ENCODE results near the gene ATP9B. TPM values are rescaled to one million over a fixed set of nuclear protein-coding genes. Genes with fewer than 3 reads are reported as not detected.
A peak's percentile ranks its signal among the peaks of the same experiment; 100 is the strongest.

The ATP9B gene
- total RNA-seq, 2 donors from 2014 or later, result 69.5 to 72.4 TPM

DNA sequence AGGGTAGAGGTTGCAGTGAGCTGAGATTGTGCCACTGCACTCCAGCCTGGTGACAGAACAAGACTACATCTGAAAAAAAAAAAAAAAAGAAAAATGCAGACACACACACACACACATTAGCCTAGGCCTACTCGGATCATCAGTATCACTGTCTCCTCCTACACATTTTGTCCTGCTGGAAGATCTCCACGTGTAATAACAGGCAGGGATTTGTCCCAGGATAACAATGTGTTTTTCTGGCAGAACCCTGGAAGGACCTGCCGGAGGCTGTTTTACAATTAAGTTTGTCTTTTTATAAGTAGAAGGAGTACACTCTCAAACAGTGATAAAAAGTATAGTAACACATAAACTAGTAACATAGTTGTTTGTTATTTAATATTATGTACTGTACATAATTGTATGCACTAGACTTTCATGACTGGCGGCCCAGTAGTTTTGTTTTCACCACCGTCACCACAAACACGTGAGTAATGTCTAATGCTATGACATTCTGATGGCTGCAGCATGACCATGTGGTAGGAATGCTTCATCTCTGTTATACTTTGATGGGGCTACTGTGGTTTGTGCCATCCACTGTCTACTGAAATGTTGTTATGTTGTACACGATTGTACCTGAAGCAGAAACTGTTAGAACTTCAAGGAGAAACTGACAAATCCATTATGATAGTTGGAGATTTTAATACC is 130.6 kb downstream of the ATP9B start:
- no peak for DNase-seq
- H3K4me3 Mint-ChIP-seq, result no peak overlapping the region
- H3K27me3 Mint-ChIP-seq, result no peaks in the 10 kb centered on the region
- H3K4me1 Mint-ChIP-seq, result peaks cover 5% of the 10 kb centered on the region
- ATAC-seq, result no peak
- H3K27ac Mint-ChIP-seq, result peak overlapping the region; percentile 1
- peaks cover 4% of the 10 kb centered on the region for H3K36me3 Mint-ChIP-seq (ENCODE audit: low read depth)
- no peaks in the 10 kb centered on the region for H3K9me3 ChIP-seq (ENCODE audit: control insufficient read depth, low read length, poor library complexity, severe bottlenecking)

DNA sequence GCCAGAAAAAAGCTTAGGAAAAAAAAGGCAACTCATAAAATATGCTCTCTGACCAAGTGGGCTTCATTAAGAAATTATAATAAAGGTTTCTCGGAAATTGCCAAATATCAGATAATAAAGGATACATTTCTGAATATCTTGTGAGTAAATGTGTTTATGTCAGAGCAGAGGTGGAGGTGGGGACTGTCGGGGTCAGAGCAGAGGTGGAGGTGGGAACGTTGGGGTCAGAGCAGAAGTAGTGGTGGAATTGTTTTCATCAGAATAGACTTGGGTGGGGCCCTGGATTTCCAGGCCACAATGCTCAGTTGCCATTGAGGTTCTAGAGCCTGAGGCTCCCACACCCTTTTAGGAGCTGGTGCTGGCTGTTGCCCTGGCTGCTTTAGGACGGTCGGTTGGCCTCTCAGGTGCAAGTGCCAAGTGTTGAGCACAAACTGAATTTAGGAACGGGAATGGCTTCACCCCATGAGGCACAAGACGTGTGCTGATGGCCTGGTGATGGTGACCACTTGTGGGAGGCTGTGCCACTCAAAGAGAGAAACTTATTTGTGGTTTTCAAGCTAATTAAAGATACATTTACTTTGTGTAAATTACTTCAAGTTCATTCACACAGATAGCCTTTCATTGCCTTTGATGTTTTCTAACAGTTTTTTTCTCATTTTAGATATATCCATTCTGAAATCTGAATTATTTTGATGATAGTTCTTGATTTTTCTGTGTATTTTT is 131.5 kb downstream of the ATP9B start:
- peaks cover 4% of the 10 kb centered on the region for H3K36me3 Mint-ChIP-seq (ENCODE audit: low read depth)
- no peaks in the 10 kb centered on the region for H3K27me3 Mint-ChIP-seq
- H3K9me3 ChIP-seq (ENCODE audit: control insufficient read depth, low read length, poor library complexity, severe bottlenecking), result no peaks in the 10 kb centered on the region
- peak overlapping the region; percentile 1 for H3K27ac Mint-ChIP-seq
- H3K4me3 Mint-ChIP-seq, result peak overlapping the region; percentile 42
- no peak for ATAC-seq
- peak in 1 of 3 donors; percentile 60 for DNase-seq
- H3K4me1 Mint-ChIP-seq, result peaks cover 5% of the 10 kb centered on the region

DNA sequence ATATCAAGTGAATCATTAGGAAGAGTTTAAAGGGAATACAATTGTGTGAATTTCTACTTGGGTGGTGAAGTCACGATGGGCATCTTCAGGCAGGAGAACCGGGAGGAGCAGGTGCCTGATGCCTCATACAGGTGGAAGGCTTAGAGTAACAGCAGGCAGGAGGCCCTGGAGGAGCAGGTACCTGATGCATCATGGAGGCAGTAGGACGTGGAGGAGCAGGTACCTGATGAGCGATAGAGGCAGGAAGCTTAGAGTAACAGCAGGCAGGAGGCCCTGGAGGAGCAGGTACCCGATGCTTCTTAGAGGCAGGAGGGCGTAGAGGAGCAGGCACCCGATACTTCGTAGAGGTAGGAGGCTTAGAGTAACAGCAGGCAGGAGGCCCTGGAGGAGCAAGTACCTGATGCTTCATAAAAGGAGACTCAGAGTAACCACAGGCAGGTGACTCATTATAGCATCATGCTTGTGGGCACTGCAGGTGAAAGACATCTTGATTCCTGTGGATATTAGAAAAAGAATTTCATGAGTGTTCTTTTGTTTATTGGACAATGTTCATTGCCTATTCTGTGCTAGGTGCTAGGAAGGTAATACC is 133.9 kb downstream of the ATP9B start:
- Mint-ChIP-seq H3K4me3 (no peak overlapping the region), H3K27me3 (no peaks in the 10 kb centered on the region), H3K27ac (no peak overlapping the region), H3K36me3 (ENCODE audit: low read depth) (peaks cover 6% of the 10 kb centered on the region), H3K4me1 (peaks cover 7% of the 10 kb centered on the region)
- DNase-seq (no peak), ATAC-seq (no peak)
- no peaks in the 10 kb centered on the region for H3K9me3 ChIP-seq (ENCODE audit: control insufficient read depth, low read length, poor library complexity, severe bottlenecking)

DNA sequence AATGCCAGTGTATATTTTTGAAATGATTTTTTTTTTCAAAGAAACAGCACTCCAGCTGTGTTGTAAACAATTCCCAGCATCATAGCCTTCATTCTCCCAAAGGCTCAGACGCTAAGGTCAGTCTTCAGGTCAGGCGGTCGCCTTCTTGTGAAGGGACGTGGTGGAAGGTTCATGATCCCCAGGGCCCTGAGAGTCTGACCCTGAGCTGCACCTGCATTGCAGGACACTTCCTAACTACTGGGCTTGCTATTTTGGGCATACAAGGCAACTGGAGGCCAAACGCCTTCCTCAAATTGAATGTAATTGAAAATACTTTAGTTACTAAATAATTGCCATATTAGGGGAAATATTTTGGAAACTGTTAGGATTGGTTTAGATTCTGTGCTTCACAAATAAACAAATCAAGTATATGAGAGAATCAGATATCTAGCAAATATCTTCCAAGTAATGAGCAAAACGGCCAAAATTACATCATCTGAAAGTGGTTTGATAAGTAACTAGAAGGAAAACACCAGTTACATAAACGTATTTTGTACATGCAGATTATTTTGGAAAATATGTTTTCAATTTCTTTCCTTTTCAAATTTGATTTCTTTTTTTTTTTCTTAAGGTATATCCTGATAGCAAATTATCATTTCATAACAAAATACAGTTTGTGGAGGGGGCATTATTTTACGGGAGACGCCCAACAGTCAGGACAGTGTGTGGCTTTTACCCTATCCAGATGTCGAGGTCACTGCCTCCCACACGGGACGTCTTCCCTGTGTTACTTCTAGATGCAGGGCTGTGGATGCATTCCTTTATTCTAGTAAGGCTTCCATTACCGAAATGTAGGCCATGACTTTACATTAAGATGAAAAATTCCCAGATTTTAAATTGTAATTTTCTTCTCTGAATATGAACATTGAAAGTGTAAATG is 136.0 kb downstream of the ATP9B start:
- no peaks in the 10 kb centered on the region for H3K9me3 ChIP-seq (ENCODE audit: control insufficient read depth, low read length, poor library complexity, severe bottlenecking)
- Mint-ChIP-seq H3K36me3 (ENCODE audit: low read depth) (peaks cover 6% of the 10 kb centered on the region), H3K4me1 (peaks cover 7% of the 10 kb centered on the region), H3K27me3 (no peaks in the 10 kb centered on the region), H3K27ac (peak overlapping the region; percentile 4), H3K4me3 (no peak overlapping the region)
- DNase-seq, result no peak
- ATAC-seq, result no peak

DNA sequence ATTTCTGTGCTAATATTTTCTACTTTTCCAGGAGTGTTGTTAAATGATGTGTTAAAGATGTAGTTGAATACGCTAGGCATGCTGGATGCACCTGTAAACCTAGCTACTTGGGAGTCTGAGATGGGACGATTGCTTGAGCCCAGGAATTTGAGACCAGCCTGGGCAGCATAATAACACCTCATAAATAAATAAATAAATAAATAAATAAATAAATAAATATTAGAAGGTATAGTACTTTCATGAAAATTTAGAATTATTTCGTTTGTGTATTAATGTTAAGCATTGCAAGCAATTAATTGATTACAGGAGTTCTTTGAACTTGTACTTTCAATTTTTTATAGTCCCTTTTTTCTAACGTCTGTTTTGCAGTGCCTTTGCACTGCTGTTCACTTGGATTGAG is 137.2 kb downstream of the ATP9B start:
- H3K4me3 Mint-ChIP-seq, result no peak overlapping the region
- H3K27me3 Mint-ChIP-seq, result no peaks in the 10 kb centered on the region
- H3K36me3 Mint-ChIP-seq (ENCODE audit: low read depth), result peaks cover 8% of the 10 kb centered on the region
- no peak for ATAC-seq
- H3K9me3 ChIP-seq (ENCODE audit: control insufficient read depth, low read length, poor library complexity, severe bottlenecking), result no peaks in the 10 kb centered on the region
- peaks cover 10% of the 10 kb centered on the region for H3K4me1 Mint-ChIP-seq
- DNase-seq, result no peak
- H3K27ac Mint-ChIP-seq, result no peak overlapping the region

DNA sequence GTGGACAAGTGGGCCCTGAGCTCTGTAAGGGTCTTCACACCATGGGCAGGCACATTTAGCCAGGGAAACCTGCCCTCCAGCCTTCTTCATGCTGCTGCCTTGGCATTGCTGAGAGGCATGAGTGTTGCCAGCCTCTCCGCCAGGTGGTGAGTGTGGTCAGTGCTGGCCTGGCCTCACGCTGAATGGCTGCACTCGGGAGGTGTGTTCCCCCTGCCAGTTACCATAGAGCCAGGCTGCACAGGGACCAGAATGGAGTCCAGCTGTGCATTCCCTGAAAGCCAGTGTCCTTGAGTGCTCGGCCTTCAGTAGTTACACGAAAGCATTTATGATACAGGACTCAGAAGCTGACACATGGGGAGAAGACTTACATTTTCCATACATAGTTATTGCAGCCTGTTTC is 139.7 kb downstream of the ATP9B start:
- peaks cover 8% of the 10 kb centered on the region for H3K36me3 Mint-ChIP-seq (ENCODE audit: low read depth)
- ATAC-seq (no peak), DNase-seq (no peak)
- H3K9me3 ChIP-seq (ENCODE audit: control insufficient read depth, low read length, poor library complexity, severe bottlenecking), result no peaks in the 10 kb centered on the region
- H3K27ac Mint-ChIP-seq, result no peak overlapping the region
- peaks cover 4% of the 10 kb centered on the region for H3K4me1 Mint-ChIP-seq
- no peak overlapping the region for H3K4me3 Mint-ChIP-seq
- H3K27me3 Mint-ChIP-seq, result no peaks in the 10 kb centered on the region

DNA sequence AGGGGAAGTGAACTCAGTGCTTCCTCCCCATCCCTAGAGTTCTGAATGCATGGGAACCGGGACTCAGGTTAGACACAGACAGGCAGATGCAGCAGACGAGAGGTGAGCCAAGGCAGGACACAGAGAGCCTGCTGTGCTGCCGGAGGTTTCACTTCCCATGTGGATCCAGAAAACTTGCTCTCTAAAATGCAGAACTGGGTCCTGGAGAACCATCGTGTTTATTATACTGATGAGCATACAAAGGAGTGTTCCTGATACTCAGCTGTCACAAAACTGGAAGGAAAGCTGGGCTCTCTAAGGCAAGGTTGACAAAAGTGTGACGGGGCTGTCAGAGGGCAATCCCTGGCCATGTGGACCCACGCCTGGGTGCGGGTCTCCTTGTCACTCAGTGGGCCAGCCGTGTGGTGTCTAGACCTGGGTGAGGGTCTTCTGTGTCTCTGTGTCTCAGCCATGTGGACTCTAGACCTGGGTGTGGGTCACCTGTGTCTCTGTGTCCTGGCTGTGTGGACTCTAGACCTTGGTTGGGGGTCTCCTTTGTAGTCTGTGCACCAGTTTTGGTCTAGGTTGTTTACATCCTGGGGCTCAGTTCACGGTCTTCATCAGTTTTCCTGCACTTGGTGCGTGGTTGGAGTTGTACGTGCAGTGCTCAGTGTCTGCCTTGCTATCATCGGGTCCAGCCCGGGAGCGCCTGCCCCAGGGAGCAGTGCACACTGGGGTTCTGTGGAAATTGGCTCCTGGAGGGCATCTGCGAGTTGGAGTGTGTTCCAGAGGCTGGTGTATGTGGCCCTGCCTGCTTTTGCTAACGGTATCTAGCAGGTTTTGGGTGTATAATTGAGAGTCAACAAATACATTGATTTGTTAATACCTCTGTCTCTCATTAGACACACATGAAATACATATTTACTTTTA is 141.1 kb downstream of the ATP9B start:
- no peaks in the 10 kb centered on the region for H3K27me3 Mint-ChIP-seq
- peaks cover 8% of the 10 kb centered on the region for H3K36me3 Mint-ChIP-seq (ENCODE audit: low read depth)
- no peak overlapping the region for H3K4me3 Mint-ChIP-seq
- H3K27ac Mint-ChIP-seq, result no peak overlapping the region
- no peak for ATAC-seq
- H3K4me1 Mint-ChIP-seq, result peaks cover 4% of the 10 kb centered on the region
- no peaks in the 10 kb centered on the region for H3K9me3 ChIP-seq (ENCODE audit: control insufficient read depth, low read length, poor library complexity, severe bottlenecking)
- no peak for DNase-seq

DNA sequence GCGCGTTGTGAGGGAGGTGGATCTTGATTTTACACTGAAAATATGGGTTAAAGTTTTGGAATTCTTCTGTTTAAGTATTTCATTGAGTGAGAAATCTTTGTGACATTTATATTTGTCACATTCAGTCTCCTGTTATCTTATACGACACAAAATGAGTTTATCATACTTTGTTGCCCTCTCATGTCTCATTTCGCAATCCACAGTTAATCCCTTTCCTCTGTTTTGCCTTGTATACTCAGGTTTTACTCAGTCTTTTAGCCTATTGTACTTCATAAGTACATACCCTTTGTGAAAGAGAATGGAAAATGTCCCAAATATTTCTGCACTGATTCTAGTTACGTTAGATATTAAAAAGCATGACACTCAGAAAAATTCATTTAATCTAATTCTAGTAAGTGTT is 142.7 kb downstream of the ATP9B start:
- H3K9me3 ChIP-seq (ENCODE audit: control insufficient read depth, low read length, poor library complexity, severe bottlenecking), result no peaks in the 10 kb centered on the region
- DNase-seq (no peak), ATAC-seq (no peak)
- H3K36me3 Mint-ChIP-seq (ENCODE audit: low read depth), result peaks cover 8% of the 10 kb centered on the region
- no peak overlapping the region for H3K27ac Mint-ChIP-seq
- no peaks in the 10 kb centered on the region for H3K27me3 Mint-ChIP-seq
- peaks cover 4% of the 10 kb centered on the region for H3K4me1 Mint-ChIP-seq
- H3K4me3 Mint-ChIP-seq, result no peak overlapping the region

DNA sequence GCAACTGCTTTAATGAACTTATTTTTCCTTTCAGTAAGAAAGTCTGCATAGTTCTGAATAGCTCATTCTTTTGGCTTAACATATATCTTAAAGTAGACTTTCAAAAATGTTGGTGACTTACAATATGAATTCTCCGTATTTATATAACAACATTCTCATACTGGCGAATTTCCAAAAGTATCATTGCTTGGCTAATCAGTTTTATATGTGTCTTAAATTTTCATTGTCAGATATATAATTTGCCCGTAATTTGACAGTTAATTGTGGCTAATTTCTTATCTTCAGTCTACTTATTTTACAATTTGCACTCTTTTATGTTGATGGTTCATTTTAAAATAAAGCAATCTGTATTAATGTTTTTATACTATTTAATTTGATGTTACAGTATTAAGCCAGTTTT is 144.9 kb downstream of the ATP9B start:
- H3K36me3 Mint-ChIP-seq (ENCODE audit: low read depth), result peaks cover 9% of the 10 kb centered on the region
- H3K9me3 ChIP-seq (ENCODE audit: control insufficient read depth, low read length, poor library complexity, severe bottlenecking), result no peaks in the 10 kb centered on the region
- no peaks in the 10 kb centered on the region for H3K27me3 Mint-ChIP-seq
- DNase-seq (no peak), ATAC-seq (no peak)
- H3K4me3 Mint-ChIP-seq, result no peak overlapping the region
- H3K27ac Mint-ChIP-seq, result no peak overlapping the region
- peaks cover 9% of the 10 kb centered on the region for H3K4me1 Mint-ChIP-seq

DNA sequence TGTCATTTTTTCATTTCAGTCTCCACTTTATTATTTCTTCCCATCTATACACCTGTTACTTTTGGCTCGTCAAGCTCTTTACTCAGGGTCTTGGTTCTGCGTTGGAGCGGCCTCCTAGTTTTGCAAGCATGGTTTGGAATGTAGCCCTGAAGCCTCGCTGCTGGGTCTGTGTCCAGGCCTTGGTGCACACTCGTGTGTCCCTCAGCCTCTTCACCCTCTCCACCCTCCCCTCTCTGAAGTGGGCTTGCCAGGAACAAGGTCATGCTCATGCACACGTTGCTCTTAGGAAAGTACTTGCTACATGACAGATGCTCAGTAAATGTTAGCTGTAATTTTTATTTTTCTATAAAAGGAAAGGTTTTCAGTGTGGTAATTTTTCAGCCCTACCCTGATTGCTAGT is 147.0 kb downstream of the ATP9B start:
- Mint-ChIP-seq H3K4me3 (no peak overlapping the region), H3K27me3 (no peaks in the 10 kb centered on the region)
- DNase-seq, result no peak

DNA sequence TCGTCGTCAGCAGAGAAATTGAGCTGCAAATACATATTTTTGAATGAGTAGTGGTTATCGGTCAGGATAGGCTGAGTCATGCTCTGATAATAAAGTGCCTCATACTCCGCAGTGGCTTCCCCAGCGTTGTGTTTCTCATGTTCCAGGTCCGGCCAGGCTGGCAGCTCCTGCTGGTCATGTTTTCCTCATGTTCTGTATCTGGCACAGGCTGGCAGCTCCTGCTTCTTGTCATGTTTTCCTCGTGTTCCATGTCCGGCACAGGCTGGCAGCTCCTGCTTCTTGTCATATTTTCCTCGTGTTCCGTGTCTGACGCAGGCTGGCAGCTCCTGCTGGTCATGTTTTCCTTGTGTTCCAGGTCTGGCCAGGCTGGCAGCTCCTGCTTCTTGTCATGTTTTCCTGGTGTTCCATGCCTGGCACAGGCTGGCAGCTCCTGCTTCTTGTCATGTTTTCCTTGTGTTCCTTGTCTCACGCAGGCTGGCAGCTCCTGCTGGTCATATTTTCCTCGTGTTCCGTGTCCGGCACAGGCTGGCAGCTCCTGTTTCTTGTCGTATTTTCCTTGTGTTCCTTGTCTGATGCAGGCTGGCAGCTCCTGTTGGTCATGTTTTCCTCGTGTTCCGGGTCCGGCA is 148.9 kb downstream of the ATP9B start:
- Mint-ChIP-seq H3K36me3 (ENCODE audit: low read depth) (peaks cover 7% of the 10 kb centered on the region), H3K27ac (no peak overlapping the region), H3K4me1 (peaks cover 9% of the 10 kb centered on the region), H3K27me3 (no peaks in the 10 kb centered on the region), H3K4me3 (no peak overlapping the region)
- ATAC-seq, result no peak
- DNase-seq, result no peak
- H3K9me3 ChIP-seq (ENCODE audit: control insufficient read depth, low read length, poor library complexity, severe bottlenecking), result no peaks in the 10 kb centered on the region

More for the DNA sequence above, 147.0 kb downstream of the ATP9B start:
- ATAC-seq, result no peak
- peaks cover 7% of the 10 kb centered on the region for H3K36me3 Mint-ChIP-seq (ENCODE audit: low read depth)
- H3K4me1 Mint-ChIP-seq, result peaks cover 9% of the 10 kb centered on the region
- no peaks in the 10 kb centered on the region for H3K9me3 ChIP-seq (ENCODE audit: control insufficient read depth, low read length, poor library complexity, severe bottlenecking)
- no peak overlapping the region for H3K27ac Mint-ChIP-seq

DNA sequence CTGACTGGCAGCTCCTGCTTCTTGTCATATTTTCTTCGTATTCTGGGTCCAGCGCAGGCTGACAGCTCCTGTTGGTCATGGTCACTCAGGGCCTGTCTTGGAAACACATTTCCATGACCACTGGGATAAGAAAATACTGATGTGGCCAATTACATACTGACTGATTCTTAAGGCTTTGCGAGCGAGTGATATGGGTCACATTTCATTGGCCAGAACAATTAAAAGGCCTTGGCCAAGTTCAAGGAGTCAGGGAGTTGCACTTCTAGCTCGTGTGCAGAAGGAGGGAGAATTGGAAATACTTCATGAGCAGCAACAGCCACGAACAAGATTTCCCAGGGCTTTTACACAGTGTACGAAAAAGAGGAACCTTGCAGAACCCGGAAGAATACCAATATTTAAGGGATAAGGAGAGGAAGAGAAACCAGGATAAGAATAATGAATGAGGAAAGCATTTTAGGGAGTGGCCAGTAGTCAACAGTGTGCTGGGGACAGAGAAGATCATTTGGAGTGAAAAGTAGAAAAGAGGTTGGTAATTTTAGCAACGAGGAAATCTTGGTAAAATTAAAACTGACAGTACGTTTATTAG is 149.5 kb downstream of the ATP9B start:
- H3K27ac Mint-ChIP-seq, result no peak overlapping the region
- no peaks in the 10 kb centered on the region for H3K9me3 ChIP-seq (ENCODE audit: control insufficient read depth, low read length, poor library complexity, severe bottlenecking)
- peaks cover 9% of the 10 kb centered on the region for H3K4me1 Mint-ChIP-seq
- no peaks in the 10 kb centered on the region for H3K27me3 Mint-ChIP-seq
- peaks cover 7% of the 10 kb centered on the region for H3K36me3 Mint-ChIP-seq (ENCODE audit: low read depth)
- no peak overlapping the region for H3K4me3 Mint-ChIP-seq
- ATAC-seq, result no peak
- DNase-seq, result no peak
